Measurements from ENCODE around the gene TFCP2.
"Not testable (repeated sequence)": the region's sequence is repeated elsewhere in the genome, so short reads cannot be mapped to it uniquely, and the experiment has no call there.

The TFCP2 gene

DNA sequence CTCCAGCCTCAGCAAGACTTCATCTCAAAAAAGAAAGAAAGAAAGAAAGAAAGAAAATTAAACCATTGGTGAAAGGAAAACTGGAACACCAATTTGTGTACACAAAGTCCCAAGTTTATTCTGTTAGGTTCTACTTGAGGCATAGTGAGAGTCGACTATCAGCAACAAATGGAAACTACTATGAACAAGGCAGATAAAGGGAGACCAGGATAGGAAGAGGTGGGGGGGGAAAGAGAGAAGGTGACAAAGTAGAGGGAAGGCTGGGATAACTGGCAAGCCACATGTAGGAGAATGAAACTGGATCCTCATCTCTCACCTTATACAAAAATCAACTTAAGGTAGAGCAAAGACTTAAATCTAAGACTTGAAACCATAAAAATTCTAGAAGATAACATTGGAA lies 25.6 kb downstream of the TFCP2 start:
- DNase-seq, result no peak

DNA sequence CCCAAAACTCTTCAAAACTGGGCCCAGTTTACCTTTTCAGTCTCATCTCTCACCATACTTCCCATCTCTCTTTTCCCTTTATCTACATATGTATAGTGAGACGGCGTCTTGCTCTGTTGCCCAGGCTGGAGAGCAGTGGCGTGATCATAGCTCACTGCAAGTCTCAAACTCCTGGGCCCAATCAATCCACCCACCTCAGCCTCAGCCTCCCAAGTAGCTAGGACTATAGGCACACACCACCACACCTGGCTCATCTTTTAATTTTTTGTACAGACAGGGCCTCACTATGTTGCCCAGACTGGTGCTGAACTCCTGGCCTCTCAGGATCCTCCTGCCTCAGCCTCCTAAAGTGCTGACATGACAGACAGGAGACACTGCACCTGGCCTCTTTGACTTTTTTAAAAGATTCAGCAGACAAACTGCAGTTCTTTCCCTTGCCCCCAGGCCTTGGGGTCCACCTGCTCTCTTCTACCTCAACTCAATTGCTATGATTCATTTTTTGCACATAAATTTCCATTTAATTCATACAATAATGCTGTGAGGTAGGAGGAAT lies 33.6 kb downstream of the TFCP2 start:
- DNase-seq, result no peak

DNA sequence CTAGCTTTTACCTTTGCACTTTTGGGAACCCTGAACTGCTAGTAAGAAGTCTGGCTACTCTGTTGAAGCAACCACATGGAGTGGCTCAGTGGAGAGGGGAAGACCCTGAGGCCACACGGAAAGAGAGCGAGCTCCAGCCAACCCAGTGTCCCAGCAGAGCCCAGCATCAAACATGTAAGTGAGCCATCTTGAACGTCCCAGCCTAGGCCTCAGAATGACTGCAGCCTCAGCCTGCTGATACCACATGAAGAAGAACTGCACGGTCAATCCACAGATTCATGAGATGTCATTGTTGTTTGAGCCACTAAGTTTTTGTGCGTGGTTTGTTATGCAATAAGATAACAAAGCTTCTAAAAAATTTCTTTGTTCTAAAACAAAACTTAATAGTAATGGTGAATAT lies 40.2 kb downstream of the TFCP2 start:
- no peak for DNase-seq

DNA sequence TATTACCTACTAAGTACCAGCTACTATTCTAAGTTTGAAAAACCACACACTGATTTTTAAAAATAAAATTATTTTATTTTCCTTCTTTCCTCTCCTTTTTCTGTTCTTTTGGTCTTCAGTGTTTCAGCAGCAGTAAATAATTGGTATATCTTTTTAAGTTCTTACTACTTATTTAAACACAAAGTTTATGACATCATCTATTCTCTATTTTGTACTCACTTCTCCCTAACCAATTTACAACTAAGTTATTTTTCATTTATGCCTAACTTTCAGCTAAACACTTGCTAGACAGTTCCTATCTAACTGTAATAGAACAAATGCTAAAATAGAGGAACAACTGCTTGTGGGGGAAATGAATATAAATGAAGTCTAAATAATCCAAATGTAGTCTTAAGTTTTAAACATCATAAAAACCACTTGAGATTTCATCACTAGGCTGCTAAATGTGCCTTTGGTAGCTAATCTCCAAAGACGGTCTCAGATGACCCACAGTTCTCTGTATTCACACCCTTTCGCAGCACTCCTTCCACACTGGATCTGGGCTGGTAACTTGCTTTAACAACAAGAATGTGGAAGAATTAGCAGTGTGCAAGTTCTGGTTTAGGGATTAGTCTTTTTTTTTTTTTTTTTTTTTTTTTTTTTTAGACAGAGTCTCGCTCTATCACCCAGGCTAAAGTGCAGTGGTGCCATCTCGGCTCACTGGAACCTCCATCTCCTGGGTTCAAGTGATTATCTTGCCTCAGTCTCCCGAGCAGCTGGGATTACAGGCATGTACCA lies 41.0 kb downstream of the TFCP2 start:
- no peak for DNase-seq

DNA sequence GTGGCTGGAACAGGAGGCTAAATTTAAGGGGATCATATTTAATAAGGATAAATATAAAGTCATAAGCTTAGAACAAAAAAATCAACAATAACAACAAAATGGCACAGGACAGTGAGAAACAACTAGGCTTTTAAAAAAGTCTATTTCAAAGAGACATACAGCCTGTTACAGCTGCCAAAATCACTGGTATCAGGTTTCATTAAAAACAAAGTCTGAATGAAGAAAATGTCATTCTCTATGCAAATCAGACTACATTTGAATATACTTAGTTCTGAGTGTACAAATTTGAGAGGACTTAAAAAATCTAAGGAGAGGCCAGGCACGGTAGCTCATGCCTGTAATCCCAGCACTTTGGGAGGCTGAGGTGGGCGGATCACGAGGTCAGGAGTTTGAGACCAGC lies 44.0 kb downstream of the TFCP2 start:
- DNase-seq, result no peak

DNA sequence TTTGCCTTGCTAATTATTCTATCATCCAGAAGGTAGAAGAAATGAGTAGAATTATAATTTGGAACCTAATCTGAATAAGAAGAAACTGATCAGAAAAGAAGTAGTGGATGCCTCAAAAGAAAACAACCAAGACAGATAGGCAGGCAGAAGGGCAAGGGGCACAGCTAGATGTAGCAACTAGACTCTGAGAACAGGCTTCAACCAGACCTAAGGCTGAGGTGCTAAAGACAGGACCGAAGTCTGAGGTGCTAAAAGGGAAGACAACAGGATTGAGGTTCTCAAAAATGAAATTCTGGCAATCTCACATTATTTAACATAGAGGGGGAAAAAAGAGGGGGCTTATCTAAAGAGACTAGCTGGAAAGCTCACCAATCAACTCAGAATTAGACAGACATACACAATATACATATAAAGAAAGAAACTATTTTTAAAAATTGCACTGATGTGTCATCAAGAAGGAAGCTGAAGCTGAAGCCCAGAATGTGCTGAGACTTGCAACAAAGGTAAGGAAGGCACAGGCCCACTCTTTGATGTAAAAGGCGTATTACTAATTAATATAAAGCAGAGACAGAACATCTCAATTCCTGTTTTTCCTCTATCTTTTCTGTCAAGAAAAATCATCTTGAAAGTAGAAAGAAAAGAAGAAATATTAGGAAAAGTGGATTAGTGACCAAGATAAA lies 45.7 kb downstream of the TFCP2 start:
- no peak for DNase-seq

DNA sequence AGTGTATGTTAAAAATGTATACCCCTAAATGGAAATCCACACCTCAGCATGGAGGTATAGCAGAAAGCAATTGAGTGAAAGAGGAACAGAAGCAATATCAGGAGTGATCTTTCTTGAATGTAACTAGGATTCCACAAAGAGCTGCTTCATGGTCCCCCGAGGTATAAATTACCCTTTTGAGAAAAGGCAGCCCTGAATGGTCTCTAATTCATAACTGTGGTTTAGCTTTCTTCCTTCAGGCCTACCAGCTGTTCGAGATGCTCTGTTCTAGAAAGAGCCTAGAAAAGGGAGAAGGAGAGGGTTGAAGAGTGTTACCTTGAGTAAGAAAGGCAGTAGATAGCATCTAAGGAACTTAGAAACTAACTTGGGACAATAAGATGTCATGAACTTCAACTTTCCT lies 46.6 kb downstream of the TFCP2 start:
- DNase-seq, result no peak

DNA sequence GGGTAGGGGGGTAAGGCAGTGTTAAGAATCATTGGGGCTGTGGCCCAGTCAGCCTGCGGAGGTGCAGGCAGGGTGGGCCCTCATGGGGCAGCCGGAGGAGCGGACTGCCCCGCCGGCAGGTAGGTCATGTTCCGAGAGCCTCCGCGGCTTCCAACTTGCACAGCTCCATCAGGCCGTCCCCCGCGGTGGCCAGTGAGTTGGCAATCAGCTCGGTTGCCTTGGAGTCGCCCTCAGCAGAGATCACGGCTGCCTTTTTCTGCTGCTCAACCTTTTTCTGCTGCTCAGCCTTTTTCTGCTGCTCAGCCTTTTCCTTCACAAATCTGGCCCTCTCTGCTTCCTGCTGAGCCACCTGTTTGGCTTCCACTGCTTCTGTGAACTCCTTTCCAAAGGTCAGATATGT lies 48.4 kb downstream of the TFCP2 start:
- DNase-seq, result no peak

DNA sequence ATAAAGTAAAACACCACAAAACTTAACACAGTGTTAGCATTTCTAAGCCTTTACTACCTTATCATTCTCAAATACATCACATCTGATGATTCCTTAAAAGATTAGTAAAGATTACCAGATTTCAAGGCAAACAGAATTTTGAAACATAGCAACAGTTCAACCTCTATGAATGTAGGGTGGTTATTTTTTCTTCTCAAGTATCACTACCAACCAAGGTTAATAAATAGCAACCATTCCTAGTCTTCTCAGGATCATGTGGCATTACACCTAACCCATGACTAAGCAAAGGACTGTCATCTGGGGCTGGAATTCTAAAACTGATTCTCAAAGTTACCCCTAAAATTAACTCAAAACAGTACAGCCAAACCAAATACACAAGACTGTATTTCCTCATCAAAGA lies 50.1 kb downstream of the TFCP2 start:
- DNase-seq, result no peak

DNA sequence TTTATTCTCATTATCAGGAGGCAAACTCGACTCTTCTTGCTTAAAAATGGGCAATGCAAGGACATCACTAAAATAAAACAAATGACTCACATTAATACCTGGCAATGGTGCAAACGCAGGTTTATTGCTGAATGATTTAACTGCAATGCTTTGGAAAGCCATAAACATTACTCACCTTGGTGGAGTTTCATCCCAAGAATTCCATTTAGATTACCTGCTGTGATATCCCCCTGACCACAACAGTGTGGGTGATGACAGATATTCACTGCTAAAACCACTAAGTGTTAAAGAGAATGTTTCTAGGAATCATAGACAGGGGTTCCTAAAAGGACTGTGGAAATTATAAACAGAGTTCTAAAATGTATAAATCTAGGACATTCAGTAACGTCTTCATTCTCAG lies 54.2 kb downstream of the TFCP2 start:
- no peak for DNase-seq

DNA sequence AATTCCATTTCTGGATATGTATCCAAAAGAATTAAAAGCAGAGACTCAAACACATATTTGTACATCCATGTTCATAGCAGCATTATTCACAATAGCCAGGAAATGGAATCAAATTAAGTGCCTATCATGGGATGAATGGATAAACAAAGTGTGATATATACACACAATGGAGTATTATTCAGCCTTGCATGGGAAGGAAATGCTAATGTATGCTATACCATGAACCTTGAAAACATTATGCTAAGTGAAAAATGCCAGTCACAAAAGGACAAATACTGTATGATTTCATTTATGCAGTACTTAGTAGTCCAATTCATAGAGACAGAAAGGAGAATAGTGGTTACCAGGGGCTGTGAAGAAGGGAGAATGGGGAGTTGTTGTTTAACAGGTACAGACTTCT lies 57.4 kb downstream of the TFCP2 start:
- no peak for DNase-seq

DNA sequence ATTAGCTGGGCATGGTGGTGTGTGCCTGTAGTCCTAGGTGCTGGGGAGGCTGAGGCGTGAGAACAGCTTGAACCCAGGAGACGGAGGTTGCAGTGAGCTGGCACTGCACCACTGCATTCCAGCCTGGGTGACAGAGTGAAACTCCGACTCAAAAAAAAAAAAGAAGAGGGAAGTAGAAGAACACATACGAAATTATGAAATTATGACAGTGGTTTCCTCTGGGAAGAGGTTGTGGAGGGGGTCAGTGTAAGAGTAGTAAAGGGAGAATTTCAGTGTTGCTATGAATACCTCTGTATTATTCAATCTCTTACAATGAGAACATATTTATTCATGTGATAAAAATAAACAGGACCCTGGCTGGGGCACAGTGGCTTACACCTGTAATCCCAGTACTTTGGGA lies 64.8 kb downstream of the TFCP2 start:
- no peak for DNase-seq

DNA sequence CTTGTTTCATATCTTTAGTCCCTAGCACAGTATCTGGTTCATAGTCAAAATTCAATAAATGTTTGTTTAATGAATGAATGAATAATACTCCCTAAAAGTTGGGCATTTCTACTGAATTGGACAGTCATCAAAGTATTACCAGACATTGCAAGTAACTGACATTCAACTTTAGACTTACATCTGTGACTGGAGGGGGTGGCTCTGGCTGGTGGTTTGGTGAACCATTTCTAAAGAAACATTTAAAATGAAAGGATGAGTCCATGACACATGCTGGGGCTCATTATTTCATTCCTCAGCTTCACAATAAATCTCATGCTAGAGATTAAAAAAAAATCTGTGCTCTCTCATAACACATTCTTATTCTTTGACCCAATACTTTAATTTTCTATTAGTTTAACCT lies 69.0 kb downstream of the TFCP2 start:
- no peak for DNase-seq

DNA sequence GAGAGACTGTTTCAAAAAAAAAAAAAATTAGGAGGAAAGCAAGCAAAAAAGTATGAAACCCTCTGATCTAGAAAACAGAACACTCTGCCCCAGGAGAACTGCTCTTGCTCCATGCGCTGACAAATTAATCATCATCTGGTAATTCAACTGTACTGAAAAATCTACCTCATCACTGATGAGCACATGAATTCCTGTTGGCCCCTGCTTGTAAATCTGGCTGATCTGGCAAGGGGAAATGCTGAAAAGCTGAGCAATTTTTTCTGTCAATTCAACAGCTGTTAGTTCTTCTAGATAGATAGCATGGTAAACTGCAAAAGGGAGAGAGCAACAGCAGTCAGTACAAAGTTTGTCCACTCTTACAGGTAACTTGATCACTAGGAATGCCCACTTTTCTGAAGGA lies 74.3 kb downstream of the TFCP2 start:
- no peak for DNase-seq

DNA sequence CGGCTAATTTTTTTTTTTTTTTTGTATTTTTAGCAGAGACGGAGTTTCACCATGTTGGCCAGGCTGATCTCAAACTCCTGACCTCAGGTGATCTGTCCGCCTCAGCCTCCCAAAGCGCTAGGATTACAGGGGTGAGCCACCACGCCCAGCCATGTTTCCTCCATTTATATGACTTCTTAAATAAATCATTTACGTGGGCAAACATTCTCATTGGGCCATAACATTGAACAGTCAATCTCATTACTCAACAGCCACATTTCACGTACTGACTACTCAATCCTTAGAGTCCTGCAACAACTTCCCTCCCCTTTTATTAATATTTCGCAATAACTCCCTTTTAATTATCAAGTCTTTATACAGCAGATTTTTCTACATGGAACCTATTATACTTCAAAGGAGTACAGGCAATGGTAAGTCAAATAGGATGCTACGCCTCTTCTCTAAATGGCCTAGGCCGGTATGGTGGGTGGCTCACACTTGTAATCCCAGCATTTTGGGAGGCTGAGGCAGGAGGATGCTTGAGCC lies 82.2 kb downstream of the TFCP2 start:
- no peak for DNase-seq

DNA sequence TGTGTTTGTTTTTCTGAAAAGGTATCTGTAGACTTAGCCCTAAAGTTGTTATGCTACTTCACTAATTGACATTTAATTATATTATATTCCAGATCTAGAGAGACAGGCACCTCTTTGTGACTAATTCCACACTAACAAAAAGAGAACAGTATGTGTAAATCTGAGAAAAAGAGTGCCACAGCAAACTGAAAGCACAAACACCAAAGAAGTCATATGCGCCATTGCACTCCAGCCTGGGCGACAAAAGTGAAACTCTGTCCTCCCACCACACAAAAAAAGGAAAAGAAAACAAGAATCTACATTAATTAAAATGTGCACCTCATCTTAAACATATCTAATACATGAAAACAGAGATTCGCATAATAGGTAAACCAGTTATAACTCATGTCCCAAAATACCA lies 85.1 kb downstream of the TFCP2 start:
- no peak for DNase-seq

DNA sequence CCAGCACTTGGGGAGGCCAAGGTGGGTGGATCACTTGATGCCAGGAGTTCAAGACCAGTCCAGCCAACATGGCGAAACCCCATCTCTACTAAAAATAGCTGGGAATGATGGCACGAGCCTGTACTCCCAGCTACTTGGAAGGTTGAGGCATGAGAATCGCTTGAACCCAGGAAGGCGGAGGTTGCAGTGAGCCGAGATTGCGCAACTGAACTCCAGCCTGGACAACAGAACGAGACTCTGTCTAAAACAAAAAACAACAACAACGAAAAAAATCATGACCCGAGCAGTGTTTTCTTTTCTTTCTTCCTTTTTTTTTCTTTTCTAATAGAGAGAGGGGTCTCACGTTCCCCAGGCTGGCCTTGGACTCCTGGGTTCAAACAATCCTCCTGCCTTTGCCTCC lies 86.0 kb downstream of the TFCP2 start:
- no peak for DNase-seq

DNA sequence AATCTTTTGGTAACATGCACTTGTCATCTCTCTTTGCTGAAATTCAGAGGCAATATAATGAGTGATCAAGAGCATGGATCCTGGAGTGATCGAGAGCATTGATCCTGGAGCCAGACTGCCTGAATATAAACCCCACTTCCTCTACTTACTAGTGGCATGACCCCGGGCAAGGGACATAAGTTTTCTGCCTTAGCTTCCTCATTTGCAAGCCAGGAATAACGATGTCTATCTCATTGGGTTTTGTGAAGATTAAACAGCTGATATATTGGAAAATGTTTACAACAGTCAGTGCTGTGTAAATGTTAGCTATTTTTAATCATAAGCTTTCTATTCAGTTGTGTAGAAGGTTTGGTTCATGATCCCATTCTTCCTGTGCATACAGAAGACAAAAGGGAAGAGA lies 87.2 kb downstream of the TFCP2 start:
- no peak for DNase-seq

DNA sequence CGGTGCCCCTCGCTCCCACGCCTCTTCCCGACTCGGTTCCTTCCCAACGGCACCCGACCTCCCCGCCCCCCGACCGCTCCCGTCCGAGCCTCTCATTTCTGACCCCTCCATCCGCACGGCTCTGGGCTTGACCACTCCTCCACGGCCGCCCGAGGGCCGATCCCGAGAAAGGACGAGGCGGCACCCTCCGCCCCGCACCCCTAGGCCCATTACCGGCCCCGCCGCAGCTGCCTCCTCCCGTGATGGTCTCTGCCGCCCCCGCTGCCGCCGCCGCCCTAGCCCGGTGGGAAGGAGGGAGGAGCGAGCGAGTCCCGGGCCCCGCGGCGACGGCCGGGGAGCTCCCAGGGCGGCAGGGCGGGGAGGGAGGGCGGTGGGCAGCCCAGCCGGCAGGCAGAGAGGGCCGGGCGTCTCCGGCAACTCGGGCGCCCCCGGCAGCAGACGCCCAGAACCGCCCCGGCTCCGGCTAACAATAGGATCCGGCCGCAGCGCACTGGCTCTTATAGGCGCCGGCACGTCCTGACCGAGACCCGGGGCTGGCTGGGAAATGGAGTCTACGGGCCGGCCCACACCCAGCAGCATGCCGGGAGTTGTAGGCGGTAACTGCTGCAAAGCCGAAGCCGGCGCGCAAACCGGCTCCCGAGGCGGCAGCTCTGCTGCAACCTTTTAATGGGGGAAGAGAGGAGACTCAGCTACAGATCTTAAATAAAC lies 89.7 kb downstream of the TFCP2 start, which contains the start of gene CSRNP2:
Gene CSRNP2, minus strand, starts transcription at position 471 of the 708 bp plus-strand sequence. CDS start 7,035 bp downstream, outside the sequence.
- peak; percentile 74 to 91 for DNase-seq

DNA sequence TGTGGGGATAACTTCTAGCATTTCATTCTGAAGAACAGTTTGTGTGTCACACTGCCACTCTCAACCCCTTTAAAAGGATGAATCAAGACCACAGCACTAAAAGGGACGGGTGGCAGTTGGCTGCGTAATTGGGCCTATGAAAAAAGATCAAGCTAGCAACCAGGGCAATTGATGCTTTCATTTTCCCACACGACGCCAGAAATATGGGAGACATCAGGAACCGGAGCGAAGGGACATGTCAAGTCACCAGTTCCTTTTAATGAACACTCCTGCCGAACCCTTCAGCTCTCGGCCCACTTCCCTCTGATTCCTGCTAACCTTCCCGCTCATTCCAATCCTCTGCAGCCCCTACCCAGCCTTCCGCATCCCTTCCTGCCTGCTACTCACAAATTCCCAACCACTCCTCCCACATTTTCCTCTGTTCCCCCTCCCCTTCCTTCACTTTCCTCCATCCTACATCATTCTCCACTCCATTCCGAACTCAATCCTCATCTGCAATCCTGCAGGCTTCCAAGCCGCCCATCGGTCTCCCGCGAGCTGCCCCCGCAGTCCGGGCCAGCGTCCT lies 90.3 kb downstream of the TFCP2 start:
- peak; percentile 22 to 49 for DNase-seq

DNA sequence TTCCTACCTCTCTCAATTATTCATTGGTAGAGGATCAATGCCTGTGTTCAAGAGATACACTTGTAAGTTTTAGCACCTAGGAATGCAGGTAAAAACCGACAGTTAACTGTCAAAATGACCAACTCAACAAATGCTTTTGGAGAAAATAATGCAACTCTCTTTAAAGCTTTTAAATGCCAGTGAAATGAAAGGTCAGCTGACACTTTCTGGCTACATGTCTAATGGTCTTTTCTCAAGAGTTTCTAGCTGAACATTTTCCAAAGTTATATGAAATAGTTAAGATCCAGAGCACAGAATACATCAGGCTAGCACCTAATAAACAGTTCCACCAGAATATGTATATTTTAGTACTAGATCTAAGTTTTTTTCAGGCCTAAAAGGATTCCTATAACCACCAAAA lies 91.5 kb downstream of the TFCP2 start:
- DNase-seq, result no peak

DNA sequence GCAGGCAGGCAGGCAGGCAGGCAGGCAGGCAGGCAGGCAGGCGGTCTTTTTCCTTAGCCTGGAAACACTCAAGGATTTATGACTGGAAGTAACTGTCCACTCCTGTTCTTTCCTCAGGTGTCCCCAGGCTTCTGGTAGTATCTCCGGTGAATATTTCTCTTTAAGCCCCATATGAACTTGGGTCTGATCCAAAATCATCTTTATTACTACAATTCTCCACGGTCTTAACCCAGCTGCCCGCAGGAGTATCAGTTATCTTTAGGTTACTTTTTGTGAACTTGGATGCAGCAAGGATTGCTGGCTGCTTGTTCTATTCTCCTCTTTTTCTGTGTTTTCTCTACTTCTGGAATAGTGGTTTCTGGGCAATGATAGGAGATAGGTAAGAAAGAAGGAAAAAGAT lies 92.8 kb downstream of the TFCP2 start:
- no peak for DNase-seq

DNA sequence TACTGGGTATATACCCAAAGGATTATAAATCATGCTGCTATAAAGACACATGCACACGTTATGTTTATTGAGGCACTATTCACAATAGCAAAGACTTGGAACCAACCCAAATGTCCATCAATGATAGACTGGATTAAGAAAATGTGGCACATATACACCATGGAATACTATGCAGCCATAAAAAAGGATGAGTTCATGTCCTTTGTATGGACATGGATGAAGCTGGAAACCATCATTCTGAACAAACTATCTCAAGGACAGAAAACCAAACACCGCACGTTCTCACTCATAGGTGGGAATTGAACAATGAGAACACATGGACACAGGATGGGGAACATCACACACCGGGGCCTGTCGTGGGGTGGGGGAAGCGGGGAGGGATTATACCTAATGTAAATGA lies 94.1 kb downstream of the TFCP2 start:
- DNase-seq, result not testable (repeated sequence)
